Activated CD4-positive, CD25-positive, alpha-beta regulatory T cell treated with anti-CD3 and anti-CD28 coated beads, Interleukin-2, amount 50 U/mL, for 16 hours (primary cell): ENCODE results near the gene PLXNA4.

Experiments used
- DNase-seq: peaks from one replicate; pipeline ENCODE4 v3.0.0-alpha.2; 2020; ENCODE audit warnings: low read depth, low spot score

Gene PLXNA4

DNA sequence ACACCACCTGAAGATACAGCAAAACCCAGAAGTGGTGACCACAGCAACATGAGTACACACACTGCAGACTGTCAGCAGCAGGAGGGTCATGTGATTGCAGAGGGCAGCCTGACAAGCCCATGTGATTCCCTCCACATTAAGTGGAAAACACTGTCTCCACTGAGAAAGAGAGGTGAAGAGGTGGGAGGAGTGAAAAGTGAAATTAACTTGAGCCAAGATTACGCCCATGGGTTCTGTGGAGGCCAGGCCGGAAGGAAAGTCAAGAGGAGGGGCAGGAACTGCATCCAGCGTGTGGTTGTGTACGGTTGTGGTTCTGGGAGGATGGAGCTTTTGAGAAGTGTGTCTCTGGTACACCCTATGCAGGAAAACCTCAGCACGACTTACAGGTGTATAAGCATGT, 138.5 kb downstream of the PLXNA4 start:
- no peak for DNase-seq

- no peak for DNase-seq
Measured at GRCh38 chr7:132436121-132436520, 140.1 kb downstream of the PLXNA4 start.

DNA sequence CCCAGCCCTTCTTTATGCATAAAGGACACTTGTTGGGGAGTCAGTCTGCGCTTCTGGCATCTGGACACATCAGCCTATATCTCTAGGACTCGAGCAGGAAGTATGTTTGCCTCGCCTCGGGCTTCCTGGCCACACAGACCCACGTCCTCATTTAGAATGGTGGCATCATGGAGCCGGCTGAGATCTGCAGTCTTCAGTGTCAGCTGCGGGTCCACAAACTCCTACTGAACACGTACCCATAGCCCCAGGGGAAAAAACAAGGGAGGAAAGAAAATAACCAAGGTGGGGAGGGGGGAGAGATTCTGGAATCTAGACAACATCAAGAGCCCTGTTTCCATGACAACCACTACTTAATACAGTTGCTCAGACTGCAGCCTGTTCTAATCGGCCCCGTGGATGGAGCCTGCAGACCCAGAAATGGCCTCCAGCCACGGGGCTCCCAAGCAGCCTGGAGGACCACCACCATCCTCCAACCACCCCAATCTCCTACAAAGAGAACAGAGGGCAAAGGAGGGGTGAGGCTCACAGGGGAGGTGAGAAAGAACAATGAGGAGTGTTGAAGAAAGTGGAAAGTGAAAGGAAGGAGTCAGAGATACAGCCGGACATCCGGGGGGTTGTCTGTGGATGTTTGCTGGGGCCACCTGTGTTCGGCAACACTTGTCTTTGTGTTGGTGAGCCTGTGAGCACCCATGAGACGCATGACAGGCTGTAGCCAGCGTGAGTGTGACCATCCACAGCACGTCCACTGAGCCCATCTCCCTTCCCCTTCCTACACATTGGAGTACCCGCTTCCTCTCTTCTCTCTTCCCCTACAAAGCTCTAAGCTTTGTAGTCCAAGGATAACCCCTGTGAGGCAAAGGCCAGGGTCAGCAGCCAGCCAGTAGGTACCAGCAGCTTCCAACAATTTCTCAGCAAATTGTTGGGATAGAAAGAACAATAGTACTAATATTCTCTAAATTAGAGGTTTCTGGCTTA, 141.0 kb downstream of the PLXNA4 start:
- DNase-seq: no peak

DNA sequence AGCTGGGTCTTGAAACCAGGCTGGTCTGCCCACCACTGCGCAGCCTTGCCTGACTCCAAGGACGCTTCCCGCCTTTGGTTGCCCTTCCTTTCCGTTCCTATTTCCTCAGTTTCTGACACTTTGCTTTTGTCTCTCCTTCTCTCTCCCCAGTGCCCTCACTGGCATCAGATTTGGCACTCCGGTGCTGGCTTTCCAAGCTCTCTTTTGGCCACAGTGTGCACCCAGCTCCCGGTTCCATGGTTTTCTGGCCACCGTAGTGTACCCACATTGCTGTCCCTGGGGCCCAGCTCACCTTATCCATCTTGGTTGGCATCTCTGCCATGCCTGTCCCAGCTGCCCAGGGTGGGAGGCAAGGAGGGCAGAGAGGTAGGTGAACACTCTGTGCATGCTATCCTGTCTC, 142.2 kb downstream of the PLXNA4 start:
- no peak for DNase-seq

DNA sequence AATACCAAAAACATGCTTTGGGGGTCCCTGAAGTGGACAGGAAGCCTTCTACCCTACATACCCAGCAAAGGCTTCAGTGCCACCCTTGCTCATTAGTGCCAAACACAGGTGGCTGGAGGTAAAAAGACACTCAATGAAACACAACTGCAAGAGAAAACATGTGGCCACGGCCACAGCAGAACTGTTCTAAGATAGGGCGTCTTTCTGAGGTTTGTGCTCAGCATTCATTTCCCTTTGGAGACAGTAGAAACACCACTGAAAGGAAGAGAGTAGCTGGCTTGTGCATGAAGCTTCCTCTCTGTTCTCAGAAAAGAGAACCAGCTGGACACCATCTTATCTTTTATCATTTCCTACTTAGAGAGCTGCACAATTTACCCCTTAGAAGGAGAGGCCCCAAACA, 143.0 kb downstream of the PLXNA4 start:
- DNase-seq: no peak

- no peak for DNase-seq
Measured at GRCh38 chr7:132430861-132431822, 145.1 kb downstream of the PLXNA4 start.

- DNase-seq: no peak
Measured at GRCh38 chr7:132430041-132430855, 146.0 kb downstream of the PLXNA4 start.

DNA sequence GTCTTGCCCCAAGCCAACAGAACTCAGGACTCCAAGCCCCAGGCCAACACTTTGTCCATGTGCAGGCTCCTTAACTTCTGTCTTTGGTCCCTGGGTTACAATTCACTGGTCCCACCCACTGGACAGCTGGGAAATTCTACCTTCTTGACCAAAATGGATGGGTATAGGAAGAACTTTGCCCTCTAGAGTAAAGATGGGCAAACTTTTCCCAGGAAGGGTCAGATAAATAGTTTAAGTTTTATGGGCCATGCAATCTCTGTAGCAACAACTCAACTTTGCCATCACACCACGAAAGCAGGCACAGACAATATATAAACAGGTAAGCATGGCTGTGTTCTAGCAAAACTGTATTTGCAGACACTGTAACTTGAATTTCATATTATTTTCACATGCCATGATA, 147.1 kb downstream of the PLXNA4 start:
- no peak for DNase-seq

GRCh38 chr7:132428247-132428919, 147.9 kb downstream of the PLXNA4 start:
- DNase-seq: no peak

- no peak for DNase-seq
Measured at GRCh38 chr7:132425942-132426341, 150.3 kb downstream of the PLXNA4 start.

- no peak for DNase-seq
Measured at GRCh38 chr7:132424821-132425724, 151.2 kb downstream of the PLXNA4 start.

DNA sequence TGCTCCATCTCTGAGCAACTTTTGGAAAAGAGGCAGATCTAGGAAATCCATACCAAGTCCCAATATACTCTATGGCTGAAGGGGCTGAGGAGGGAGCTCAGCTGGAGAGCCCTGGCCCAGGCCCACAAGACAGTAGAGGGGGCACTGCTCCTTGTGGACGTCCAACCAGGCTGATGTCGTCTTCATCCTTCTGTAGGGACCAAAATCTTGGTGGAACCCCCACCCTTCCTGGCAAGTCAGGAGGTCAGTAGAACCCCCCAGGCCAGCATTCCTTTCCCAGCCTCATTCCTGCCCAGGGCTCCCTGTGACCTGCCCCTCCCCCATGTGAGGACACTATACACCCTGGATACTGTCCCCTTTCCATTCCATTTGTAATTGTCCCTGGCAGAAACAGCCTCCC, 152.0 kb downstream of the PLXNA4 start:
- DNase-seq: no peak

- DNase-seq: no peak
Measured at GRCh38 chr7:132423594-132424200, 152.6 kb downstream of the PLXNA4 start.

- no peak for DNase-seq
Measured at GRCh38 chr7:132422502-132423111, 153.7 kb downstream of the PLXNA4 start.

- no peak for DNase-seq
Measured at GRCh38 chr7:132420527-132420926, 155.7 kb downstream of the PLXNA4 start.

- DNase-seq: no peak
Measured at GRCh38 chr7:132419542-132419941, 156.7 kb downstream of the PLXNA4 start.

DNA sequence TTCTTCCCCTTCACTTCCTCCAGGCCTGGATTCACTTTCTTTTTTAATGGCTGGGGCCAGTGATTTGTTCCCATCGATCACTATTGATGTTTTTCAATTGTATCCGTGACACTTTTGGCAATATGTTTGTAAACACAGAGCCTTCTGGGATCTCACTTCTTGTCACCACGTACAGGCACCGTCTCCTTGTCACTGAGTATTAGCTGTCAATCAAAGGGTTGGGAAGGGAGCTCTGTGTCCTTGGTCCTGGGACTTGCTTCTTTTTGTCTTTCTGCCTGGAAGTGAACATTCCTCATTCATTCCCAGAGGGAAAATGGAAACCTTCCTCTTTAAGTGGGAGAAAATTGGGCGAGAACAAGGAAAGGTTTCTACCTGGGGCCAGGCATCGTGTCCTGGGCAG, 157.4 kb downstream of the PLXNA4 start:
- no peak for DNase-seq

DNA sequence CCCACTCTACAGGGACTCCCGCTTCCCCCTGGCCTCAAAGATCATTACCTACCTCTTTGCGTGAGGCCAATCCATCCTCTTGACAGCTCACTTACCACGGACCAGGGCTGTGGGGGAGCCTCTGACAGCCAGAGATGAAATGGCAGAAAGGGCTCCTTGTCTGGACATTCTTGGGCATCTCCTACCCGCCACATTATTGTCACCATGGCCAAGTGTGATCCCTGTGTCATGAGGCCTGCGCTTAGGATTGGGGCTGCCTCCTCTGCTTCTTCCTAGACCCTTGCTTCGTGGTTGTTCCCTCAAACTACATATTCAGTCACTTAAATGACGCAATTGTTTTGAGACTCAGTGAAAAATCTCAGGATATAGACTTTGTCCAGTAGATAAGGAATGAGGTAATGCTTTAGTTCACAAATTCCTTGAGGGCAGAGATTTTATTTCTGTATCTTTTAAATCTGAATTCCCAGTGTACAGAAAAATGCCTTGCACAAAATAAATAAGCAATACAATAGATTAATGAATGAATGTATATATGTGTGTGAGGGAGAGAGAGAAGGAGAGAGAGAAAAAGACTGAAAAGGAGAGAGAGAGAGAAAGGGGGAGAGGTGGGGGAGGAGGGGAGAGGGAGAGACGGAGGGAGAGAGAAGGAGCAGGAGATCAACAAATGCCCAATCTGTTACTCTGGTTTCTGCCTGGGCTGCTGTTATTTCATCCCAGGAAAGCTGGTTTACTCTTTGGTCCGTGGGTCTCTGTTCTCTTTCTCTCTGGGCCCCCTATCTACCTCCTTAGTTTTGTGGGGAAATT, 159.0 kb downstream of the PLXNA4 start:
- DNase-seq: no peak
